Stimulated activated CD4-positive, alpha-beta T cell treated with anti-CD3 and anti-CD28 coated beads, Interleukin-15, amount 100 ng/mL, for 24 hours (primary cell): ENCODE results near the gene PPM1H.
"Not testable (repeated sequence)": the region's sequence is repeated elsewhere in the genome, so short reads cannot be mapped to it uniquely, and the experiment has no call there.

Experiments
- DNase-seq: peaks from one replicate; pipeline ENCODE4 v3.0.0-alpha.2; 2020

Gene PPM1H

GRCh38 chr12:62827042-62827441 is 107.9 kb downstream of the PPM1H start:
- no peak for DNase-seq

- no peak for DNase-seq
Observed at GRCh38 chr12:62817556-62818271, 117.2 kb downstream of the PPM1H start.

- no peak for DNase-seq
Observed at GRCh38 chr12:62814243-62814642, 120.7 kb downstream of the PPM1H start.

GRCh38 chr12:62813031-62813829 is 121.7 kb downstream of the PPM1H start:
- DNase-seq: peak; percentile 62

- not testable (repeated sequence) for DNase-seq
Observed at GRCh38 chr12:62811481-62811880, 123.5 kb downstream of the PPM1H start.

- no peak for DNase-seq
Observed at GRCh38 chr12:62808166-62808879, 126.6 kb downstream of the PPM1H start.

GRCh38 chr12:62806893-62807292 is 128.1 kb downstream of the PPM1H start:
- no peak for DNase-seq

GRCh38 chr12:62806244-62806836 is 128.6 kb downstream of the PPM1H start:
- DNase-seq: no peak

GRCh38 chr12:62805517-62805916 is 129.4 kb downstream of the PPM1H start:
- no peak for DNase-seq

GRCh38 chr12:62803756-62804155 is 131.2 kb downstream of the PPM1H start:
- no peak for DNase-seq

- DNase-seq: no peak
Observed at GRCh38 chr12:62802984-62803383, 132.0 kb downstream of the PPM1H start.

GRCh38 chr12:62802321-62802720 is 132.6 kb downstream of the PPM1H start:
- no peak for DNase-seq

- no peak for DNase-seq
Observed at GRCh38 chr12:62801796-62802195, 133.2 kb downstream of the PPM1H start.

- no peak for DNase-seq
Observed at GRCh38 chr12:62800707-62801400, 134.1 kb downstream of the PPM1H start.

GRCh38 chr12:62799766-62800406 is 135.1 kb downstream of the PPM1H start:
- DNase-seq: no peak

GRCh38 chr12:62799126-62799736 is 135.7 kb downstream of the PPM1H start:
- DNase-seq: peak; percentile 60

- DNase-seq: no peak
Observed at GRCh38 chr12:62794218-62794583, 140.7 kb downstream of the PPM1H start.

GRCh38 chr12:62793256-62794217 is 141.4 kb downstream of the PPM1H start:
- peak; percentile 79 for DNase-seq

- no peak for DNase-seq
Observed at GRCh38 chr12:62792236-62792870, 142.6 kb downstream of the PPM1H start.

GRCh38 chr12:62789851-62790250 is 145.1 kb downstream of the PPM1H start:
- no peak for DNase-seq
